ENCODE data around the gene EFCAB6.

EFCAB6 gene

DNA sequence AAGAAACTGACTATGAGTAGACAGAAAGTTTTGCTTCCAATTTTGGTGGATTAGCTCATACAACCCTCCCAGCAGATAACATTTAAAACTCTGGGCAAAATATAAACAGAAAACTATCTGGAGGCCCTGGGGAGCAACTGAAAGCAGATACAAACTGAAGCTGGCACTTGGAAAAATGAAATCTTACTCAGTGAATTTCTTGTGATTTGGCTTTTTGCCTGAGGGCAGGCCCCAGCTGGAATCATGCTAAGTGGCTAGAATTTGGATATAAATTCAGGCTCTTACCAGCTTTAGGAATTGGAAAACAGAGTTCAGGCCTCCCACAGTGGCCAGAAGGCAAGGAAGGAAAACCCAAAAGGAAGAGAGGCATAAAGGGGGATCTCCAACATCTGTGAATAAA is 85.8 kb downstream of the EFCAB6 start:
- TF ChIP-seq, protein P1, sequence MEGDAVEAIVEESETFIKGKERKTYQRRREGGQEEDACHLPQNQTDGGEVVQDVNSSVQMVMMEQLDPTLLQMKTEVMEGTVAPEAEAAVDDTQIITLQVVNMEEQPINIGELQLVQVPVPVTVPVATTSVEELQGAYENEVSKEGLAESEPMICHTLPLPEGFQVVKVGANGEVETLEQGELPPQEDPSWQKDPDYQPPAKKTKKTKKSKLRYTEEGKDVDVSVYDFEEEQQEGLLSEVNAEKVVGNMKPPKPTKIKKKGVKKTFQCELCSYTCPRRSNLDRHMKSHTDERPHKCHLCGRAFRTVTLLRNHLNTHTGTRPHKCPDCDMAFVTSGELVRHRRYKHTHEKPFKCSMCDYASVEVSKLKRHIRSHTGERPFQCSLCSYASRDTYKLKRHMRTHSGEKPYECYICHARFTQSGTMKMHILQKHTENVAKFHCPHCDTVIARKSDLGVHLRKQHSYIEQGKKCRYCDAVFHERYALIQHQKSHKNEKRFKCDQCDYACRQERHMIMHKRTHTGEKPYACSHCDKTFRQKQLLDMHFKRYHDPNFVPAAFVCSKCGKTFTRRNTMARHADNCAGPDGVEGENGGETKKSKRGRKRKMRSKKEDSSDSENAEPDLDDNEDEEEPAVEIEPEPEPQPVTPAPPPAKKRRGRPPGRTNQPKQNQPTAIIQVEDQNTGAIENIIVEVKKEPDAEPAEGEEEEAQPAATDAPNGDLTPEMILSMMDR (IDR thresholded peaks at IDR 0.05; ENCODE audit: extremely low read depth, missing control alignments), result no peak

DNA sequence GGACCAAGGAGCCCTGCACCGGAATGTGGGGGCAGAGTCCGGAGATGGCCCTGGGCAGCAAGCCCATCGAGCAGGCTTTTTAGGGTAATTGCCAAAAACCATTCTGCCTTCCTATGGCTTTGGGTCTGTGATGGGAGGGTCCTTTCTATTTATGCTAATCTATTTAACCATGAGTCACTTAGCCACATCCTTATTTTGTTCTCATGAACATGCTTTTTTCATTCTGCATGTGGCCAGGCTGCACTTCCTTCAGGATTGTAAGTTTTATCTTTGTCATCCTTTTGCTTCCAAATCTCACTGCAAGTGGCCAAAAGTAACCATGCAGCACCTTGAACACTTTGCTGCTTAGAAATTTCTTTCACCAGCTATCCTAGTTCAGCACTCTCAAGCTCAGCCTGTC is 88.3 kb downstream of the EFCAB6 start:
- TF ChIP-seq, protein P1 (IDR thresholded peaks at IDR 0.05; ENCODE audit: extremely low read depth, missing control alignments), result no peak
- no peak for DNase-seq (ENCODE audit: low spot score)

More for the DNA sequence above, 85.8 kb downstream of the EFCAB6 start:
- DNase-seq (ENCODE audit: low spot score), result no peak

DNA sequence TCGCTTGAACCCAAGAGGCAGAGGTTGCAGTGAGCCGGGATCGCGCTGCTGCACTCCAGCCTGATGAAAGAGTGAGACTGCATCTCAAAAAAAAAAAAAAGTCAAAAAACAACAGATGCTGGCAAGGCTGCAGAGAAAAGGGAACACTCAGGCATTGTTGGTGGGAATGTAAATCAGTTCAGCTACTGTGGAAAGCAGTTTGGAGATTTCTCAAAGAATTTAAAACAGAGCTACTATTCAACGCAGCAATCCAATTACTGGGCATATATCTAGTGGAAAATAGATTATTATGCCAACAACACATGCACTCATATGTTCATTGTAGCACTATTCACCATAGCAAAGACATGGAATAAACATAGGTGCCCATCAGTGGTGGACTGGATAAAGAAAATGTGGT is 89.7 kb downstream of the EFCAB6 start:
- TF ChIP-seq, protein P1 (IDR thresholded peaks at IDR 0.05; ENCODE audit: extremely low read depth, missing control alignments), result no peak
- no peak for DNase-seq (ENCODE audit: low spot score)

- TF ChIP-seq, protein P1 (IDR thresholded peaks at IDR 0.05; ENCODE audit: extremely low read depth, missing control alignments), result no peak
- DNase-seq (ENCODE audit: low spot score), result no peak
These were observed 91.4 kb downstream of the EFCAB6 start for GRCh38 chr22:43720716-43721115.

- TF ChIP-seq, protein P1 (IDR thresholded peaks at IDR 0.05; ENCODE audit: extremely low read depth, missing control alignments), result no peak
- no peak for DNase-seq (ENCODE audit: low spot score)
These were observed 98.0 kb downstream of the EFCAB6 start for GRCh38 chr22:43714104-43714503.

DNA sequence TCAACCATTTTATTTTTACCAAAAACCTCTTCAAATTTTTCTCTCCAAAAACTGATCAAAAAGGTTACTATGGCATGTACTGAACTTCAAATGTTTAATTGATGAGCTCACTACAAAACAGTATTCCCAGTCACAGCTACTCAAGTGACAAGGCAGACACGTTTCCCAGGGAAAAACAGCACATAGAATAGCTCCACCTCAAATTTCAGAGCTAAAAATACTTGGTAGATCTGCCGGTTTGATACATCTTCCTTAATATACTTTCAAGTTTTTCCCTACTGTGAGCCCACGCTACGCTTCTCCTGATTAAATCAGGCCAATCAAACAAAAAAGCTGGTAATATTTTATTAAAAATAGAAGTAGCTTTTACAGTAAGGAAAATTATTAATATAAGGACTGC is 100.4 kb downstream of the EFCAB6 start:
- no peak for DNase-seq (ENCODE audit: low spot score)
- TF ChIP-seq, protein P1 (IDR thresholded peaks at IDR 0.05; ENCODE audit: extremely low read depth, missing control alignments), result no peak

GRCh38 chr22:43707648-43708047 is 104.5 kb downstream of the EFCAB6 start:
- DNase-seq (ENCODE audit: low spot score), result no peak
- TF ChIP-seq, protein P1 (IDR thresholded peaks at IDR 0.05; ENCODE audit: extremely low read depth, missing control alignments), result no peak

Data from GM20000 (cell line).